Measurements from ENCODE around the gene EPHB1. TPM values are rescaled to one million over a fixed set of nuclear protein-coding genes. Genes with fewer than 3 reads are reported as not detected.

EPHB1 gene
- total RNA-seq, 2 donors from 2014 or later, result 0.85 to 1.7 TPM

DNA sequence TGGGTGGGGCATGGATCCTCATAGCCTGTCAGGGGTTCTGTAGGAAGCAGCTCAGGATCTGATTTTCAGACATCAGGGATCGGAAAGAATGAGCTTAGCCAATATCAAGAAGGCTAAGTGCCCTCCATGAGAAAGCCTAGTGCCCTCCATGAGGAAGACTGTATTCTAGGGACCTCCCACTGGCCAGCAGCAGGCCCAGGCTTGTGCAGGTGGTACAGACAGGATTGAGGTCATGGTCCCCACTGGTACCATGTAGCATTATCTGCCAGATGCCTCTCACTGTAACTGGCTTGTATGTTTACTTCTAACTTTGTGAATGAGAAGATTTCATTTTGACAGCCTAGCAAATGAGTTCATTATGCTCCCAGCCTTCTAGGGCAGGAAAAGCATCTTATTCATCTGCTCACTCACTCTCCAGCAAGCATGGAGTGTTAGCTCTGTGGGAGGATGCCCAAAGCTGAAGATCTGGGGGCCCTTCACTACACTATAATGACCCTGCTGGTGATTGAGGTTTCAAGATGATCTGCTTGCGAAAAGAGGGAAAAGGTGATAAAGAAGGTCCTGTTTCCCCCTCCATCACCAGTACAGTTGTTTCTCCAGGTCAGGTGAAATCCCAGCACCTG is 7.5 kb downstream of the EPHB1 start:
- ATAC-seq, result no peak
- intact Hi-C loops (cut with DNase I), result no loop called here
- no peak for DNase-seq

GRCh38 chr3:134803051-134803505 is 8.0 kb downstream of the EPHB1 start:
- no peak for ATAC-seq
- intact Hi-C loops (cut with DNase I), result no loop called here
- no peak for DNase-seq

- intact Hi-C loops (cut with DNase I), result no loop called here
These were observed 8.6 kb downstream of the EPHB1 start for GRCh38 chr3:134803652-134804051.

GRCh38 chr3:134804508-134805480 is 9.7 kb downstream of the EPHB1 start:
- no peak for ATAC-seq
- no peak for DNase-seq
- intact Hi-C loops (cut with DNase I), result no loop called here

More at GRCh38 chr3:134803652-134804051, 8.6 kb downstream of the EPHB1 start:
- ATAC-seq (no peak), DNase-seq (no peak)

- DNase-seq (no peak), ATAC-seq (no peak)
- intact Hi-C loops (cut with DNase I), result no loop called here
These were observed 12.1 kb downstream of the EPHB1 start for GRCh38 chr3:134807189-134807588.

GRCh38 chr3:134808835-134809234 is 13.8 kb downstream of the EPHB1 start:
- DNase-seq (no peak), ATAC-seq (no peak)
- intact Hi-C loops (cut with DNase I), result no loop called here

DNA sequence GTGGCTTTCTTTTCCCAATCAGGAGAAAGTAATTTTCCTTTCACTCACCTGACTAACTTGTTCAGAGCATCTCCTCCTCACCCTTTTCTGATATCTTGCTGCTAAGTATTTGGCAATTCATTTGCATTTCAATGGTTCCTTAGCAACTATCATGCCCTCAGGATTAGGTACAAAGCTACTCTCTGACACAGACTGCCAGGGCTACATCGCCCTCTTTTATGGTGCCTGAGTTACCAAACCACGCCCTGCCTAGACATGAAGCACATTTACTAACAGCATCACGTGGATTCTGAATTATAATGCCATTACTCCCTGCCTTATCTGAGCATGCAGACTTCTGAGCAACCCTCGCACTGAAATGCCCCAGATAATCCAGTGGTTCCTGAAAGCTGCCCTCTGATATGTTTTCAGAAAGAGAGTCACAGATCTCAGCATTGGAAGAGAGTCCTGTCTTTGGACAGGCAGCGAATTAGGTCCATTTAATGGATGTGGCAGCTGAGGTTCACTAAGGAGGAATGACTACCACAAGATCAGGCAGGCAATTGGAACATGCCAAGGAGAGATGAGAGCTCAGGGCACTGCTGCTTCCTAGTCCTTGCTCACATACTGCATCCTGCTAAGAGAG is 14.5 kb downstream of the EPHB1 start:
- ATAC-seq, result no peak
- intact Hi-C loops (cut with DNase I), result no loop called here
- no peak for DNase-seq

- intact Hi-C loops (cut with DNase I), result no loop called here
- DNase-seq (no peak), ATAC-seq (no peak)
These were observed 15.0 kb downstream of the EPHB1 start for GRCh38 chr3:134810052-134810435.

- intact Hi-C loops (cut with DNase I), result no loop called here
- no peak for DNase-seq
- no peak for ATAC-seq
These were observed 15.8 kb downstream of the EPHB1 start for GRCh38 chr3:134810850-134811249.

- intact Hi-C loops (cut with DNase I), result no loop called here
- ATAC-seq, result no peak
- DNase-seq, result no peak
These were observed 18.6 kb downstream of the EPHB1 start for GRCh38 chr3:134813618-134814017.

DNA sequence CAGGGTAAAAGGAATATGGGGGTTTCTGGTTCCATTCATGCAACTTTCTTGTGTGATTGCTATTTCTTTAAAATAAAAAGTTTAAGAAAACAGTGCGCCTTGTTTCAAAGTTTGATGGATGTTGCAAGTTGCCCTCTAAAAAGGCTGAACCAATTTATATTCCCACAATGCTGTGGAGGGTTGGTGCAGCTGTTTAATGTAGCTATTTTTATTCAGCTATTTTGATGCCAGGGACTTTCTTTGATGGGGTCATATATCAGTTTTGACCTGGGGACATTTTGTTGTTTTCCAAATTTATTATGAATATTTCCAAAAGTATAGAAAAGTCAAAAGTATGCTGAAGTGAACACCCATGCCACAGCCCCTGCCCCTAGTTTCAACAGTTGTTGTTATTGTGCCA is 20.5 kb downstream of the EPHB1 start:
- ATAC-seq, result no peak
- DNase-seq, result no peak
- intact Hi-C loops (cut with DNase I), result no loop called here

GRCh38 chr3:134816623-134817022 is 21.6 kb downstream of the EPHB1 start:
- intact Hi-C loops (cut with DNase I), result no loop called here
- DNase-seq (no peak), ATAC-seq (no peak)

DNA sequence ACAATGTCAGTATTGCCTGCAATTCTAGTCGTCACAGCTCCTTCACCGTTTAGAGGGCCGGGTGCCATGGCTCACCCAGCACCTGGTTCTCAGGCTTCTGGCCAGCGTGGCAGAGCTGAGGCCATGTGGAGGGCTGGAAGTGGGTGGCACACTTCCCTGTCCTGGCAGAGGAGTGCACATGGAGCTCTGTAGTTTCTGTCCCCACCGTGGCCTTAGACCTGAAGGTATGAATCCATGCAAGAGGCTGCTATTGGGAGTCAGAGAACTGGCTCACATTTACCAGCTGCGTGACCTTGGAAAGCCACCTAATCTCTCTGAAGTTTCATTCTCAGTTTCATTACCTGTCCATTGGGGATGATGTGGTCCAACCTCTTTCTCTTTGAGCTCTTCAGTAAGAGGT is 22.2 kb downstream of the EPHB1 start:
- intact Hi-C loops (cut with DNase I), result no loop called here
- DNase-seq (no peak), ATAC-seq (no peak)

GRCh38 chr3:134820994-134821393 is 25.9 kb downstream of the EPHB1 start:
- DNase-seq (no peak), ATAC-seq (no peak)
- intact Hi-C loops (cut with DNase I), result no loop called here

GRCh38 chr3:134822090-134822489 is 27.0 kb downstream of the EPHB1 start:
- intact Hi-C loops (cut with DNase I), result no loop called here
- ATAC-seq (no peak), DNase-seq (no peak)

GRCh38 chr3:134823679-134824078 is 28.6 kb downstream of the EPHB1 start:
- intact Hi-C loops (cut with DNase I), result no loop called here
- DNase-seq (no peak), ATAC-seq (no peak)

DNA sequence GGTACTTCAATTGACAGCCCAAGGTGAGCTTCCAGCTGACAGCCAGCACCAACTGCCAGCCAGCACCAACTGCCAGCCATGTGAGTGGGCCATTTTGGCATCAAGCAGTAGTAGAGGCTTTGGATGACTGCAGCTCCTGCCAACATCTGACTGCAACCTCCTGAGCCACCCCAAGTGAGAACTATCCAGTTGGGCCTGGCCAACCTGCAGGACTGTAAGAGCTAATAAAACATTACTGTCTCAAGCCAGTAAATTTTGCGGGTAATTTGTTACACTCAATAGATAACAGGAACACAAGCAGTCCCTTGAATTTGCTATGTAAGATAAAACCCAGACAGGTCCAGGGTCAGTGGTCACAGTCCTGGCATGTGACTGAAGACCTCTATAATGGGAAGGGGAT is 29.7 kb downstream of the EPHB1 start:
- DNase-seq (no peak), ATAC-seq (no peak)
- intact Hi-C loops (cut with DNase I), result no loop called here

- ATAC-seq, result no peak
- intact Hi-C loops (cut with DNase I), result no loop called here
These were observed 32.2 kb downstream of the EPHB1 start for GRCh38 chr3:134827213-134827612.

DNA sequence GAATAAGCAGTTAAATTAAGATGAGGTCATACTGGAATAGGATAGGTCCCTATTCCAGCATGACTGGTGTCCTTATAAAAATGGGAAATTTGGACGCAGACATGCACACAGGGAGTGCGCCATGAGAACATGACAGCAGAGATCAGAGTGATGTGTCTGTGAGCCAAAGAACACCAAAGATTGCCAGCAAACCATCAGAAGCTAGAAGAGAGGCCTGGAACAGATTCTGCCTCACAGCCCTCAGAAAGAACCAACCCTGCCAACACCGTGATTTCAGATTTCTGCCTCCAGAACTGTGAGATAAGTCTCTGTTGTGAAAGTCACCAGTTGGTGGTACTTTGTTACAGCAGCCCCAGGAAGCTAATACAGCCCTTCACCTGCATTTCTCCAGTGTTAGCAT is 34.7 kb downstream of the EPHB1 start:
- ATAC-seq, result no peak
- intact Hi-C loops (cut with DNase I), result no loop called here
- DNase-seq, result no peak

More at GRCh38 chr3:134827213-134827612, 32.2 kb downstream of the EPHB1 start:
- no peak for DNase-seq

DNA sequence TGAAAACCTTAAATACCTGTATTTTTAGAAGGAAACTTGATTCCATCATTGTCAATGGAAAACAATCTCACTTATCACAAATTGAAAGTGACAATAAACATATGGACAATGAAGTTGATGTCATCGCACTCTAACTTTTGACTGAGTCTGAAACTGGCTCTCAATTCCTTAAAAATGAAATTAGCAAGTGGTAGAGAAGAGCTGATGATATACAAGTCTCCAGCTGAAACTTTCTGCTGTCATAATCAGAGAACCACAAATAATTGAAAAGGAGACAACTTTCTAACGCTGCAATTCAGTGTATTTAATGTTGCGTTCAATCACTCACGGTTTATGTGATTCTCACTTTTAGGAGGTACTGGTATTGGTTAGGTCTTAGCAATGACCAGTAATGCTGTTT is 37.5 kb downstream of the EPHB1 start:
- ATAC-seq, result no peak
- intact Hi-C loops (cut with DNase I), result no loop called here
- no peak for DNase-seq

Measured in left cardiac atrium (tissue), 4 donors.